SK-N-SH (cell line): ENCODE data around the gene LMAN1. TPM values are rescaled to one million over a fixed set of nuclear protein-coding genes. Genes with fewer than 3 reads are reported as not detected.

ENCODE experiments used
- CTCF ChIA-PET: fragments of 300-600, 350-600 bp; formaldehyde crosslinking; extraction: SDS; loops from one replicate; lab custom pipeline; 2021; lab: Yijun Ruan, JAX
- POLR2A ChIA-PET: fragments of 350-600 bp; sonication (Branson Sonifier 250); formaldehyde crosslinking; extraction: SDS; loops from one replicate; lab custom pipeline; 2020; ENCODE audit warnings: antibody characterized with exemption, inconsistent platforms; lab: Yijun Ruan, JAX
- DNase-seq: peaks from one replicate; pipeline ENCODE4 v3.0.0; 2012
- H2AFZ ChIP-seq: fragments of 200-600 bp; sonication (generic); 2 replicates; pipeline ENCODE4 v1.8.1; 2016; ENCODE audit warnings: antibody characterized with exemption, mild to moderate bottlenecking, low read depth
- H3F3A ChIP-seq: fragments of 200-600 bp; sonication (generic); replicated peaks from 2 replicates; pipeline ENCODE3; 2016; ENCODE audit warnings: antibody characterized with exemption, mild to moderate bottlenecking; ENCODE audit not compliant: insufficient read depth
- H3K27ac ChIP-seq, 2 experiments: fragments of 200-500 bp in 1 of 2; fragments of 200-600 bp in 1 of 2; sonication (Bioruptor generic) in 1 of 2; sonication (generic), shearing (Covaris generic) in 1 of 2; 2 replicates each; pipeline versions ENCODE4 v1.5.1 to v1.6.1; 2014 to 2016; ENCODE audit warnings: low read depth in 2 of 2, inconsistent platforms in 1 of 2, low read length in 1 of 2, mild to moderate bottlenecking in 1 of 2, mixed read lengths in 1 of 2
- H3K27me3 ChIP-seq: fragments of 200-600 bp; sonication (generic), shearing (Covaris generic); 2 replicates; pipeline ENCODE4 v1.6.1; 2016; ENCODE audit warnings: mixed run types; ENCODE audit not compliant: insufficient read depth
- H3K36me3 ChIP-seq, 2 experiments: fragments of 200-500 bp in 1 of 2; fragments of 200-600 bp in 1 of 2; sonication (Bioruptor generic) in 1 of 2; sonication (generic) in 1 of 2; replicated peaks in 1 of 2; 2 replicates each; pipeline versions ENCODE3 to v1.5.1; 2014 to 2016; ENCODE audit warnings: low read length in 1 of 2, mild to moderate bottlenecking in 1 of 2; ENCODE audit not compliant: insufficient read depth in 2 of 2, control insufficient read depth in 1 of 2
- H3K4me1 ChIP-seq, 2 experiments: fragments of 200-500 bp in 1 of 2; fragments of 200-600 bp in 1 of 2; sonication (Bioruptor generic) in 1 of 2; sonication (generic), shearing (Covaris generic) in 1 of 2; 2 replicates each; pipeline versions ENCODE4 v1.5.1 to v1.6.1; 2014 to 2016; ENCODE audit warnings: low read depth in 1 of 2, low read length in 1 of 2, mixed run types in 1 of 2; ENCODE audit not compliant: insufficient read depth in 2 of 2, control insufficient read depth in 1 of 2
- H3K4me2 ChIP-seq: fragments of 200-600 bp; sonication (generic), shearing (Covaris generic); 2 replicates; pipeline ENCODE4 v1.6.1; 2017; ENCODE audit warnings: mixed run types
- H3K4me3 ChIP-seq, 2 experiments: fragments of 200-500 bp in 1 of 2; fragments of 200-600 bp in 1 of 2; sonication (Bioruptor generic) in 1 of 2; sonication (generic), shearing (Covaris generic) in 1 of 2; 2 replicates each; pipeline versions ENCODE4 v1.5.1 to v1.8.1; 2014 to 2016; ENCODE audit warnings: low read depth in 2 of 2, inconsistent platforms in 1 of 2, low read length in 1 of 2, mild to moderate bottlenecking in 1 of 2, mixed read lengths in 1 of 2, moderate library complexity in 1 of 2
- H3K79me2 ChIP-seq: fragments of 200-600 bp; sonication (generic); 2 replicates; pipeline ENCODE4 v1.8.1; 2017; ENCODE audit warnings: mild to moderate bottlenecking; ENCODE audit not compliant: insufficient read depth
- H3K9ac ChIP-seq: fragments of 200-600 bp; sonication (generic); 2 replicates; pipeline ENCODE4 v1.6.1; 2017; ENCODE audit warnings: mixed run types
- H3K9me2 ChIP-seq: fragments of 200-600 bp; sonication (generic); 2 replicates; pipeline ENCODE4 v1.6.1; 2017; ENCODE audit warnings: mixed run types
- H3K9me3 ChIP-seq: fragments of 200-600 bp; sonication (generic); 2 replicates; pipeline ENCODE4 v1.6.1; 2017; ENCODE audit warnings: mixed run types, mild to moderate bottlenecking, moderate library complexity
- H4K20me1 ChIP-seq: fragments of 200-600 bp; sonication (generic); 2 replicates; pipeline ENCODE4 v1.6.1; 2017; ENCODE audit warnings: mild to moderate bottlenecking, mixed run types; ENCODE audit not compliant: insufficient read depth
- CHD2 ChIP-seq: fragments of 150-350 bp; IDR thresholded peaks from 2 replicates; pipeline ENCODE4 v1.6.1; 2018; ENCODE audit warnings: low read length; ENCODE audit not compliant: partially characterized antibody
- ELF1 ChIP-seq: IDR thresholded peaks from 2 replicates; pipeline ENCODE4 v1.4.0; 2012
- EZH2phosphoT487 ChIP-seq: fragments of 200-600 bp; sonication (generic); IDR thresholded peaks from 2 replicates; pipeline ENCODE4 v1.6.1; 2017; ENCODE audit warnings: low read depth, mixed run types, mild to moderate bottlenecking, antibody characterized with exemption, moderate library complexity, borderline replicate concordance
- FOSL2 ChIP-seq: IDR thresholded peaks from 2 replicates; pipeline ENCODE4 v1.4.0; 2012; ENCODE audit warnings: low read depth, mild to moderate bottlenecking, moderate library complexity, borderline replicate concordance
- FOXJ3 ChIP-seq: sonication (generic); formaldehyde crosslinking; IDR thresholded peaks from 2 replicates; pipeline ENCODE4 v1.5.1; 2020; ENCODE audit warnings: mild to moderate bottlenecking, missing genetic modification reagents
- FOXM1 ChIP-seq: IDR thresholded peaks from 2 replicates; pipeline ENCODE4 v1.4.0; 2012; ENCODE audit warnings: low read depth, mild to moderate bottlenecking
- GABPA ChIP-seq: IDR thresholded peaks from 2 replicates; pipeline ENCODE4 v1.4.0; 2012; ENCODE audit warnings: low read depth, mild to moderate bottlenecking
- MXI1 ChIP-seq: IDR thresholded peaks from 2 replicates; pipeline ENCODE4 v1.6.1; 2012; ENCODE audit warnings: mild to moderate bottlenecking, low read depth, low read length, improper control_type of control experiment
- POLR2AphosphoS5 ChIP-seq: IDR thresholded peaks from 2 replicates; pipeline ENCODE4 v1.6.1; 2012; ENCODE audit warnings: low read depth, low read length
- REST ChIP-seq: IDR thresholded peaks from 2 replicates; pipeline ENCODE4 v1.6.1; 2012; ENCODE audit warnings: mild to moderate bottlenecking, low read depth, low read length, moderate library complexity
- YY1 ChIP-seq: IDR thresholded peaks from 2 replicates; pipeline ENCODE4 v1.4.0; 2012; ENCODE audit warnings: low read depth, mild to moderate bottlenecking
- WGBS: methylation state at CpG from one replicate; pipeline ENCODE4 v1.1.6; 2017; ENCODE audit warnings: low lambda C conversion rate; 5-methylcytosine and 5-hydroxymethylcytosine counted together
- polyA plus RNA-seq, 3 experiments: library from polyadenylated mRNA; depleted of rRNA; stranded (reverse); fragments of >200 nt; gene quantifications; 2 replicates each; pipeline ENCODE4 v1.2.3, GENCODE V29; 2012

LMAN1 gene
- polyA plus RNA-seq, 1 of the 3 experiments (the other 2 are of a cell fraction): 43.4 TPM

DNA sequence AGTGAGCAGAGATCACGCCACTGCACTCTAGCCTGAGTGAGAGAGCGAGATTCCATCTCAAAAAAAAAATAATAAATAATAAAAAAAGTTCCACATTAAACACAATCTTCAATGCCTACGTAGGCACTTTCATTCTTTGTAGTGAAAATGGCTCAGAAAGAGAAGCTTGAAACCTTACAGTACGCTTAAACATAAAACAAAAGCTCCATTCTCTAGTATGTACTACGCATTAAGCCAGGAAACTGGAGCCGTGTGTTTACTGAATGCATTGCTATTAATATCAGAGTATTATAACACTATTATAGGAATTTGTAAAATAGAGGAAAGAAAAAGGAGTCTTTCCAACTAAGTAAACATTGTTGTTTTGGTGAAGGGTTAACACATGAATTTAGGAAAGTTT is 41.3 kb upstream of the LMAN1 start (continued):
- no peak for TF ChIP-seq REST
- no peak for TF ChIP-seq FOXM1
- TF ChIP-seq FOXJ3 (CRISPR knock-in tag): no peak
- TF ChIP-seq EZH2phosphoT487: no peak
- TF ChIP-seq FOSL2: no peak
- no peak for TF ChIP-seq MXI1
- no peak for TF ChIP-seq GABPA
- TF ChIP-seq ELF1: no peak
- TF ChIP-seq POLR2AphosphoS5: no peak
- TF ChIP-seq YY1: no peak
- no peak for TF ChIP-seq CHD2

GRCh38 chr18:59395226-59396175 is 36.4 kb upstream of the LMAN1 start:
- no peaks in the 10 kb centered on the region for H3K9me3 ChIP-seq
- no peaks in the 10 kb centered on the region for H4K20me1 ChIP-seq
- no peak overlapping the region for H3K4me3 ChIP-seq
- DNase-seq: no peak
- H3K27me3 ChIP-seq: no peaks in the 10 kb centered on the region
- WGBS: 72% methylated on average over 10 of the region's 10 CpGs
- H3K36me3 ChIP-seq: no peaks in the 10 kb centered on the region
- no peaks in the 10 kb centered on the region for H3K9me2 ChIP-seq
- POLR2A ChIA-PET: no interaction called here
- H3K79me2 ChIP-seq: no peaks in the 10 kb centered on the region
- H3K4me2 ChIP-seq: no peak overlapping the region
- TF ChIP-seq POLR2AphosphoS5: no peak
- TF ChIP-seq, all 33 proteins: peak for 0
- H3F3A ChIP-seq: no peaks in the 10 kb centered on the region
- no peak overlapping the region for H3K9ac ChIP-seq
- H2AFZ ChIP-seq: no peak overlapping the region
- H3K4me1 ChIP-seq: no peaks in the 10 kb centered on the region
- CTCF ChIA-PET: interaction anchor here (1.3 to 1.7 kb wide), 2 partner anchors 146 to 428 kb away, joined by 3 to 11 read pairs; no protein-coding TSS in a partner anchor
- H3K27ac ChIP-seq: no peak overlapping the region
